Ectodermal cell (in vitro differentiated cells): ENCODE measurements around the gene PPM1H.
"Not testable (repeated sequence)": the region's sequence is repeated elsewhere in the genome, so short reads cannot be mapped to it uniquely, and the experiment has no call there.

Experiments
- H3K27ac ChIP-seq: 2 replicates; pipeline ENCODE4 v1.7.0; 2013; ENCODE audit warnings: mild to moderate bottlenecking, low read depth, low read length; ENCODE audit not compliant: insufficient read depth, poor library complexity, severe bottlenecking
- H3K27me3 ChIP-seq: 2 replicates; pipeline ENCODE4 v1.7.0; 2013; ENCODE audit warnings: mild to moderate bottlenecking, low read length; ENCODE audit not compliant: insufficient read depth, control insufficient read depth, poor library complexity, severe bottlenecking
- H3K36me3 ChIP-seq: one replicate; pipeline ENCODE4 v1.7.0; 2013; ENCODE audit warnings: low read length; ENCODE audit not compliant: control insufficient read depth, insufficient read depth
- H3K4me1 ChIP-seq: one replicate; pipeline ENCODE4 v1.7.0; 2013; ENCODE audit warnings: low read length; ENCODE audit not compliant: control insufficient read depth, insufficient read depth
- H3K4me3 ChIP-seq: 2 replicates; pipeline ENCODE4 v1.7.0; 2013; ENCODE audit warnings: low read depth, low read length, control low read depth; ENCODE audit not compliant: insufficient read depth
- H3K9me3 ChIP-seq: 2 replicates; pipeline ENCODE4 v1.7.0; 2013; ENCODE audit warnings: mild to moderate bottlenecking, low read length, moderate library complexity; ENCODE audit not compliant: control insufficient read depth
- WGBS, 2 experiments: methylation state at CpG; one replicate each; pipeline ENCODE4 v1.1.7; 2013; ENCODE audit warnings: missing lambda C conversion rate in 2 of 2; 5-methylcytosine and 5-hydroxymethylcytosine counted together

PPM1H gene

GRCh38 chr12:62763312-62763711, 171.6 kb downstream of the PPM1H start:
- WGBS, 2 experiments: 93 to 100% methylated on average over 3 of the region's 3 CpGs
- Histone ChIP-seq H3K27me3 (no peaks in the 10 kb centered on the region), H3K27ac (no peak overlapping the region), H3K4me3 (no peak overlapping the region), H3K9me3 (no peaks in the 10 kb centered on the region), H3K36me3 (no peaks in the 10 kb centered on the region), H3K4me1 (no peaks in the 10 kb centered on the region)

- H3K4me3 ChIP-seq: no peak overlapping the region
- no peaks in the 10 kb centered on the region for H3K4me1 ChIP-seq
- no peaks in the 10 kb centered on the region for H3K9me3 ChIP-seq
- H3K27me3 ChIP-seq: no peaks in the 10 kb centered on the region
- H3K36me3 ChIP-seq: no peaks in the 10 kb centered on the region
- no peak overlapping the region for H3K27ac ChIP-seq
- 92 to 93% methylated on average over 3 of the region's 3 CpGs for WGBS, 2 experiments
These were observed 172.3 kb downstream of the PPM1H start for GRCh38 chr12:62762645-62763044.

- H3K36me3 ChIP-seq: no peaks in the 10 kb centered on the region
- no peaks in the 10 kb centered on the region for H3K4me1 ChIP-seq
- 93 to 95% methylated on average over 5 of the region's 5 CpGs for WGBS, 2 experiments
- H3K27ac ChIP-seq: no peak overlapping the region
- H3K9me3 ChIP-seq: no peaks in the 10 kb centered on the region
- no peaks in the 10 kb centered on the region for H3K27me3 ChIP-seq
- H3K4me3 ChIP-seq: no peak overlapping the region
These were observed 173.3 kb downstream of the PPM1H start for GRCh38 chr12:62761658-62762057.

GRCh38 chr12:62760779-62761178, 174.2 kb downstream of the PPM1H start:
- H3K36me3 ChIP-seq: no peaks in the 10 kb centered on the region
- H3K27me3 ChIP-seq: no peaks in the 10 kb centered on the region
- no peaks in the 10 kb centered on the region for H3K9me3 ChIP-seq
- WGBS, 2 experiments: 93 to 94% methylated on average over 1 to 2 of the region's 2 CpGs
- H3K27ac ChIP-seq: no peak overlapping the region
- H3K4me3 ChIP-seq: no peak overlapping the region
- no peaks in the 10 kb centered on the region for H3K4me1 ChIP-seq

GRCh38 chr12:62760341-62760740, 174.6 kb downstream of the PPM1H start:
- 89% methylated on average over 3 of the region's 3 CpGs for WGBS, 2 experiments
- H3K4me3 ChIP-seq: not testable (repeated sequence)

GRCh38 chr12:62758216-62758615, 176.7 kb downstream of the PPM1H start:
- Histone ChIP-seq H3K4me1 (no peaks in the 10 kb centered on the region), H3K36me3 (no peaks in the 10 kb centered on the region)
- 88% methylated on average over 1 of the region's 1 CpG; no CpG with 5 or more reads in 1 of the 2 experiments for WGBS, 2 experiments

More at GRCh38 chr12:62760341-62760740, 174.6 kb downstream of the PPM1H start:
- not testable (repeated sequence) for H3K4me1 ChIP-seq, H3K9me3 ChIP-seq, H3K27ac ChIP-seq, H3K27me3 ChIP-seq, H3K36me3 ChIP-seq

GRCh38 chr12:62757048-62757447, 177.9 kb downstream of the PPM1H start:
- 94 to 96% methylated on average over 2 of the region's 2 CpGs for WGBS, 2 experiments
- Histone ChIP-seq H3K36me3 (no peaks in the 10 kb centered on the region), H3K9me3 (no peaks in the 10 kb centered on the region), H3K27ac (no peak overlapping the region), H3K27me3 (no peaks in the 10 kb centered on the region), H3K4me3 (no peak overlapping the region), H3K4me1 (no peaks in the 10 kb centered on the region)

More at GRCh38 chr12:62758216-62758615, 176.7 kb downstream of the PPM1H start:
- Histone ChIP-seq H3K4me3 (no peak overlapping the region), H3K9me3 (no peaks in the 10 kb centered on the region), H3K27me3 (no peaks in the 10 kb centered on the region), H3K27ac (no peak overlapping the region)

- H3K4me3 ChIP-seq: no peak overlapping the region
- H3K36me3 ChIP-seq: no peaks in the 10 kb centered on the region
- WGBS, 2 experiments: 94 to 98% methylated on average over 5 of the region's 5 CpGs
- no peaks in the 10 kb centered on the region for H3K27me3 ChIP-seq
- H3K9me3 ChIP-seq: no peaks in the 10 kb centered on the region
- no peak overlapping the region for H3K27ac ChIP-seq
- H3K4me1 ChIP-seq: peaks cover 5% of the 10 kb centered on the region
These were observed 180.2 kb downstream of the PPM1H start for GRCh38 chr12:62754706-62755105.

- Histone ChIP-seq H3K9me3 (no peaks in the 10 kb centered on the region), H3K27ac (no peak overlapping the region), H3K36me3 (no peaks in the 10 kb centered on the region), H3K4me3 (no peak overlapping the region), H3K4me1 (peaks cover 10% of the 10 kb centered on the region), H3K27me3 (no peaks in the 10 kb centered on the region)
- WGBS, 2 experiments: 96 to 98% methylated on average over 2 of the region's 2 CpGs
These were observed 183.2 kb downstream of the PPM1H start for GRCh38 chr12:62751810-62752155.

- WGBS, 2 experiments: 87 to 93% methylated on average over 10 of the region's 10 CpGs
- H3K9me3 ChIP-seq: no peaks in the 10 kb centered on the region
- H3K36me3 ChIP-seq: no peaks in the 10 kb centered on the region
- H3K4me1 ChIP-seq: peaks cover 10% of the 10 kb centered on the region
- H3K27ac ChIP-seq: no peak overlapping the region
- no peak overlapping the region for H3K4me3 ChIP-seq
- H3K27me3 ChIP-seq: no peaks in the 10 kb centered on the region
These were observed 183.8 kb downstream of the PPM1H start for GRCh38 chr12:62750941-62751809.
